ENCODE results near the gene PCDHAC2.

Gene PCDHAC2

GRCh38 chr5:140982083-140982716 lies 15.9 kb downstream of the PCDHAC2 start:
- DNase-seq (ENCODE audit: low read depth in 2 of 3, low spot score in 2 of 3), result no peak

GRCh38 chr5:140986117-140986521 lies 19.8 kb downstream of the PCDHAC2 start:
- no peak for DNase-seq (ENCODE audit: low read depth in 2 of 3, low spot score in 2 of 3)

DNA sequence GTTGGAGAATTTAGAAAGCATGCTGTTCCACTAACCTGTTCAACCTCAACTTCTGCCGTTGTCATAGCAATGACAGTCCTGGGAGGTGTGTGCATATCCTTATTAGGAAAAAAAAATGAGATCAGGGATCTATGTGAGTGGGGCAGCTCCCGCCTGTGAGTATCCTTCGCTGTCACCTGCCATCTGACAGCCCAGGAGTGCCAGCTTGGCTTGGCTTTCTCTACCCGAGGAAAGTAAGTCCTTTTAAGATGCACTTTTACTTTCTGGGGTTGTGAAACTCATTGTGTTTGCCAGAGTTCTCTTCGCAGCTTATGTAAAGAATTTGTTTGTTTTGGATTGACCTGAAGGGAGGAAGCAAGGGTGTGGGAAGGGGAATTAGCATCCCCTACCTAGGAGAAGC lies 21.8 kb downstream of the PCDHAC2 start:
- DNase-seq (ENCODE audit: low read depth in 2 of 3, low spot score in 2 of 3), result no peak

GRCh38 chr5:140988608-140989007 lies 22.3 kb downstream of the PCDHAC2 start:
- no peak for DNase-seq (ENCODE audit: low read depth in 2 of 3, low spot score in 2 of 3)

- no peak for DNase-seq (ENCODE audit: low read depth in 2 of 3, low spot score in 2 of 3)
Measured at GRCh38 chr5:140989254-140990020, 23.2 kb downstream of the PCDHAC2 start.

GRCh38 chr5:140992828-140993227 lies 26.6 kb downstream of the PCDHAC2 start:
- no peak for DNase-seq (ENCODE audit: low read depth in 2 of 3, low spot score in 2 of 3)

- no peak for DNase-seq (ENCODE audit: low read depth in 2 of 3, low spot score in 2 of 3)
Measured at GRCh38 chr5:140996060-140996459, 29.8 kb downstream of the PCDHAC2 start.

DNA sequence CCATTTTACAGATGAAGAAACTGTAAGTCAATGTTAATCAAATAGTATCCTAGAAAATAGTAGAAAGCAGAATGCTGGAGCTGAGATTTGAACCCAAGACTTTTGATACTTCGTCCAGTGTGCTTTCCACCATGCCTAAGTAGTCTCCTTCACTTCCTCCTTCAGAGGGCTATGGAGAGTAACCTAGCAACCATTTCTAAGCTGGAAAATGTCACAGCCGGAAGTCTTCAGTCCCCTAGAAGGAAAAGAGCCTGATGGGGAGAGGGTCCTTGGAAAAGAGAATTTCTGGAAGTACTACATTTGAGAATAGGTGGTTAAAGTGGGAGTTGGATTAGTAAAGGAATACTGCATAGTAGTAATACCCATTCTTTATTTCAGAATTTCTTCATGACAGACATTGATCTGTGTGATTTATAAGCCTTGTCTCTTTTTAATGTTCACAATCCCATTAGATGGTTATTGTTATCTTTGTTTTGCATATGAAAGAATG lies 32.7 kb downstream of the PCDHAC2 start:
- DNase-seq (ENCODE audit: low read depth in 2 of 3, low spot score in 2 of 3), result no peak

GRCh38 chr5:141001446-141001843 lies 35.2 kb downstream of the PCDHAC2 start:
- no peak for DNase-seq (ENCODE audit: low read depth in 2 of 3, low spot score in 2 of 3)

GRCh38 chr5:141001844-141002604 lies 35.7 kb downstream of the PCDHAC2 start:
- no peak for DNase-seq (ENCODE audit: low read depth in 2 of 3, low spot score in 2 of 3)

DNA sequence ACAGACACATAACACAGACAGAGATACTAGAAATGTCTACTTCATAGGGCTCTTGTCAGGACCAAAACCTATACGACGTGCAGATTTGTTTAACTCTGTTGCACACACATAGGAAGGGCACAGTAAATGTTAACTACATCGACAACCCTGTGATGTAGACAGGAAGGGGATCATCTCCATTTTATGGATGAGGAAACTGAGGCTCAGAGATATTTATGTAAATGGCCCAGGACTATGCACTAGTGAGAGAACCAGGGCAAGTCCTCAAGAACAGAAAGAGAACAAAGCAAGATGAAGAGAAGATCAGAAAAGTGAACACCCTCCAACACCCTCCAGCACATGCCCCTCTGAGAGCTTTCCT lies 36.3 kb downstream of the PCDHAC2 start:
- DNase-seq (ENCODE audit: low read depth in 2 of 3, low spot score in 2 of 3), result no peak

DNA sequence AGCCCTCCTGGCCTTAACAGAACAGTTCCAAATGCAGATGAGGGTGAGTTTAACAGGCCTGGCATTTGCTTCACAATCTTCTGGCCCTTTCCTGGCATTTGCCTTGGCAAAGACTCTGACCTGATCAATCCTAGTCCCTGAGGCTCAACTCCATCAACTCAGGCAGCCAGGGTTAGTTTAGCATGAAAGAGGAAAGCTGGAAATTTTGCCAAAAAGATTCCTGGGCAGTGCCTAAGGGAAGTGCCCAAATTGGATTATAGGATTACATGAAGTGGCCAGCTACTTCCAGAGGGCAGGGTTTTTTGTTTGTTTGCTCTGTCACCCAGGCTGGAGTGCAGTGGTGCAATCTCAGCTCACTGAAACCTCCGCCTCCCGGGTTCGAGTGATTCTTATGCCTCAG lies 36.8 kb downstream of the PCDHAC2 start:
- DNase-seq (ENCODE audit: low read depth in 2 of 3, low spot score in 2 of 3), result no peak

DNA sequence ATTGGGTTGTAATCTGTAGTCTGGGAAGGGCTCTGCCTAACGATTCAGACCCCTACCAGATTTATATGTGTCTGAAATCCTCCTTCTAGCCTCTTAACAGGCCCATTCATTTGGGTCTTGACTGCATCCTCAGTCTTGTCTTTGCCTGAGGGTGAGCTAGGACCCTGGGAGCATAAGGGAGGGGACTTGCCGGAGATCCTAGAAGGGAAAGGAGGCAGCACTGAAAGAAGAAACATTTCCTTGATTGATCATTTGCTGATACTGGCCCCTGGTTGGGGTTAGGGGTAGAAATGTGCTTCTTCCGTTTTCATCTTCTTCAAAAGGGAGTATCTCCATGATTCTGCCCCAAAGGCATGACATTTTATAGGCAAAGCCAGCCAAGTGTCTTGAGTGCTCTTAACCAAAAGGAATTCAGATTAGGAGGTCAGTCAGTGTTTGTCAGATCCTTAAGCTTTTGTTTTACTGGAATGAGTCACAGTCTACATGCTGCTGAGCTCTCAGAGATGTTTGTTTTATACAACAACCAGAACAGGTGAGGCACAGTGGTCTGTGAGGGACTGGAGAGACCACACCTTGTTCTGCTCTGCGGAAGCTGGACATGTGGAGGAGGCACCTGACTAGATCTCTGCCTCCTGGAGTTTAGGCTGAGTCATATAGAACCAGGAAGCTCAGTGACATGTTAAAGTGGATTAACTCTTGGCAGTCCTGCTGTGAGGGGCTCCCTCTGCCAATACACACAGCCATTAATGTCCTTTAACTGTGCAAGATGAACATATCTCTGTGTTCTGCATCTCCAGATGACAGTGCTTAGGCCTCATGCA lies 37.7 kb downstream of the PCDHAC2 start:
- no peak for DNase-seq (ENCODE audit: low read depth in 2 of 3, low spot score in 2 of 3)

- DNase-seq (ENCODE audit: low read depth in 2 of 3, low spot score in 2 of 3), result no peak
Measured at GRCh38 chr5:141007791-141008190, 41.5 kb downstream of the PCDHAC2 start.

- DNase-seq (ENCODE audit: low read depth in 2 of 3, low spot score in 2 of 3), result no peak
Measured at GRCh38 chr5:141010047-141010793, 43.9 kb downstream of the PCDHAC2 start.

- no peak for DNase-seq (ENCODE audit: low read depth in 2 of 3, low spot score in 2 of 3)
Measured at GRCh38 chr5:141017943-141018342, 51.7 kb downstream of the PCDHAC2 start.
